Osteocyte (in vitro differentiated cells): ENCODE results near the gene PPP2R1B. TPM values are rescaled to one million over a fixed set of nuclear protein-coding genes. Genes with fewer than 3 reads are reported as not detected.

Source experiments
- DNase-seq: peaks from one replicate; pipeline ENCODE4 v3.0.0; 2021; ENCODE audit warnings: mixed read lengths; ENCODE audit not compliant: unreplicated experiment; ENCODE audit errors: extremely low spot score
- H3K27ac Mint-ChIP-seq: one replicate; pipeline ENCODE4 v1.8.0; 2021; ENCODE audit warnings: mild to moderate bottlenecking, mixed read lengths; ENCODE audit not compliant: unreplicated experiment
- H3K27me3 Mint-ChIP-seq: one replicate; pipeline ENCODE4 v1.8.0; 2021; ENCODE audit warnings: mixed read lengths; ENCODE audit not compliant: unreplicated experiment
- H3K36me3 Mint-ChIP-seq: one replicate; pipeline ENCODE4 v1.8.0; 2021; ENCODE audit warnings: mixed read lengths; ENCODE audit not compliant: unreplicated experiment
- H3K4me1 Mint-ChIP-seq: one replicate; pipeline ENCODE4 v1.8.0; 2021; ENCODE audit warnings: mixed read lengths; ENCODE audit not compliant: unreplicated experiment
- H3K4me3 Mint-ChIP-seq: one replicate; pipeline ENCODE4 v1.8.0; 2021; ENCODE audit warnings: mild to moderate bottlenecking, moderate library complexity, mixed read lengths; ENCODE audit not compliant: unreplicated experiment
- H3K9me3 Mint-ChIP-seq: one replicate; pipeline ENCODE4 v1.8.0; 2021; ENCODE audit warnings: mixed read lengths; ENCODE audit not compliant: unreplicated experiment
- CTCF ChIP-seq: fragments of 200-600 bp; sonication (generic); IDR thresholded peaks from 2 replicates; pipeline ENCODE4 v1.5.0; 2021; ENCODE audit warnings: antibody characterized with exemption, mild to moderate bottlenecking, moderate library complexity
- total RNA-seq: library from RNA; stranded (reverse); gene quantifications from 2 replicates; pipeline ENCODE4 v1.2.1, GENCODE V29; 2021

PPP2R1B gene
- total RNA-seq, 1 donor from 2014 or later = 26.0 TPM

- no peak overlapping the region for H3K27ac Mint-ChIP-seq
- no peak overlapping the region for H3K4me3 Mint-ChIP-seq
- TF ChIP-seq CTCF = no peak
- DNase-seq = no peak
- H3K9me3 Mint-ChIP-seq = no peaks in the 10 kb centered on the region
- H3K36me3 Mint-ChIP-seq = peaks cover 37% of the 10 kb centered on the region
- H3K4me1 Mint-ChIP-seq = peaks cover 46% of the 10 kb centered on the region
- H3K27me3 Mint-ChIP-seq = no peaks in the 10 kb centered on the region
Observed at GRCh38 chr11:111739299-111739698, 26.9 kb downstream of the PPP2R1B start.

- Mint-ChIP-seq H3K27me3 (no peaks in the 10 kb centered on the region), H3K4me3 (no peak overlapping the region), H3K4me1 (peaks cover 54% of the 10 kb centered on the region), H3K27ac (peak overlapping the region; percentile 100), H3K36me3 (peaks cover 26% of the 10 kb centered on the region), H3K9me3 (no peaks in the 10 kb centered on the region)
- no peak for TF ChIP-seq CTCF
- DNase-seq = no peak
Observed at GRCh38 chr11:111737444-111738210, 28.6 kb downstream of the PPP2R1B start.

GRCh38 chr11:111736621-111737443 lies 29.4 kb downstream of the PPP2R1B start:
- Mint-ChIP-seq H3K4me3 (no peak overlapping the region), H3K27ac (peak overlapping the region; percentile 100)

GRCh38 chr11:111736181-111736590 lies 30.0 kb downstream of the PPP2R1B start:
- peak overlapping the region; percentile 100 for H3K27ac Mint-ChIP-seq
- H3K4me3 Mint-ChIP-seq = peak overlapping the region; percentile 69
- peaks cover 14% of the 10 kb centered on the region for H3K36me3 Mint-ChIP-seq
- no peaks in the 10 kb centered on the region for H3K27me3 Mint-ChIP-seq
- no peak for TF ChIP-seq CTCF
- H3K9me3 Mint-ChIP-seq = no peaks in the 10 kb centered on the region
- peaks cover 67% of the 10 kb centered on the region for H3K4me1 Mint-ChIP-seq
- DNase-seq = no peak

More at GRCh38 chr11:111736621-111737443, 29.4 kb downstream of the PPP2R1B start:
- no peaks in the 10 kb centered on the region for H3K27me3 Mint-ChIP-seq
- peaks cover 60% of the 10 kb centered on the region for H3K4me1 Mint-ChIP-seq
- TF ChIP-seq CTCF = no peak
- no peak for DNase-seq
- peaks cover 20% of the 10 kb centered on the region for H3K36me3 Mint-ChIP-seq
- H3K9me3 Mint-ChIP-seq = no peaks in the 10 kb centered on the region
